SHP77 treated with DMSO at 0.1 percent for 48 hours (cell line): Measurements from ENCODE around the gene CSF2.
"Not testable (repeated sequence)": the region's sequence is repeated elsewhere in the genome, so short reads cannot be mapped to it uniquely, and the experiment has no call there.

Experiments
- DNase-seq: peaks from one replicate; lab custom pipeline; 2025; lab: John Stamatoyannopoulos, UW

Gene CSF2

DNA sequence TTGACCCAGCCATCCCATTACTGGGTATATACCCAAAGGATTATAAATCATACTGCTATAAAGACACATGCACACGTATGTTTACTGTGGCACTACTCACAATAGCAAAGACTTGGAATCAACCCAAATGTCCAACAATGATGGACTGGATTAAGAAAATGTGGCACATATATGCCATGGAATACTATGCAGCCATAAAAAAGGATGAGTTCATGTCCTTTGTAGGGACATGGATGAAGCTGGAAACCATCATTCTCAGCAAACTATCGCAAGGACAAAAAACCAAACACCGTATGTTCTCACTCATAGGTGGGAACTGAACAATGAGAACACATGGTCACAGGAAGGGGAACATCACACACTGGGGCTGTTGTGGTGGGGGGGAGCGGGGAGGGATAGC is 35.4 kb downstream of the CSF2 start:
- DNase-seq = not testable (repeated sequence)

DNA sequence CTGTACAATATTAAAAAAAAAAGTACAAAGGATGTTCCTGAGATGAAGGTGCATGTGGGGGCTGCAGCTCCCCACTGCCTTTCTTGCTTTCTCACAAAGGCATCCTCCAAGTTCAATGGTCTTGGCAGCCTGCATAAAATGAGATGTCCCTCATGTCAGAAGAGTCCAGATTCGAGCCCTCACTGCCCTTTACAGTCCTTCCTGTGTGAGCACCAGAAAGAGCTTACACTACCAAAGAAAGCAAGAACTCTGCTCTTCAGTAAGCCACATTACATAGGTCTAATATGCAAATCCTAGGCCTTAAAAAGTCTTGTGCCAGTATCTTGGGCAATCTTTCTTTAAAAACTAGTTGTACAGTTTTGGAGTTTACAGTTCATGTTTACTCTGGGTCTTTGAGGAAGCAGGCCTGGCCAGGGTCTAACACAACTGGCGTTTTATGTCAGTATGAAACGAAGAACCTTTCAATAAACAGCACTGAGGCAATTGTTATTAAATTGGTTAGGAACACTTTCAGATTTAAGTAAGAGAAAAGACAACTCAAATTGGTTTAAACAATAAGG is 36.0 kb downstream of the CSF2 start:
- no peak for DNase-seq

DNA sequence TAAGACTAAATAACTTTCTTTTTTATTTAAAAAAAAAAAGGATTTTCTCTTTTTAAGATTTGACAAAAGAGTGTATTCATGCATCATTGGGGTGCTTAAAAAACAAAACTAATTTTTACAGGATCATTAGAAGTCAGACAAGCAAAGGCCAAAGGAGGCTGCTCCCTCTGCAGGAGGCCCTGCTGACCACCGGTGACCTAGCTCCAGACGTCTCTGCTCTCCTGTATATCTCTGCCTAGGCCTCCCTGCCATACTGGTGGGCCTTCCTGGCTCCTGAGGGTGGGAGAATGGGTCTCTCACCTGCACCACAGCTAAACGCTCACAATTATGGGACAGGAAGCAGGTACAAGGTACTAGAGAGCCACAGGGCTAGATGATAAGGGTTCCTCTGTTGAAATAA is 36.6 kb downstream of the CSF2 start:
- DNase-seq = no peak

DNA sequence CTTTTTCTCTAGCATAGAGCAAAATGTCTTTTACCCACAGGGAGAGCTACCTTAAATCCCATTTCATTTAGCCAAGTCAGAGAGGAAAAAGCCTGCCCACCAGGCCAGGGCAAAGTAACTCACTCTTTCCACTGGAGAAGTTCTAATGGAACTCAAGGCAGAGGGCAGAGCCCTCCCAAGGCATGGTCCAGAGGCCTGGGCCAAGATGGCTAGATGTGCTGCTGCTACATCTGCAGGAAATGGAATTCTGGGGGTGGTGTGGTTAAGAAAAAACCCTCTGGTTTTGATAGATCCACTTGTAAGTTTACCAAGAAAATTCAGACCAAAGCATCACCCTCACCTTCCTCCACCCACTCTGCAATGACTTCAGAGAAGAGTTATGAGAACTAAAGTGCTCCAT is 37.3 kb downstream of the CSF2 start:
- DNase-seq = no peak

DNA sequence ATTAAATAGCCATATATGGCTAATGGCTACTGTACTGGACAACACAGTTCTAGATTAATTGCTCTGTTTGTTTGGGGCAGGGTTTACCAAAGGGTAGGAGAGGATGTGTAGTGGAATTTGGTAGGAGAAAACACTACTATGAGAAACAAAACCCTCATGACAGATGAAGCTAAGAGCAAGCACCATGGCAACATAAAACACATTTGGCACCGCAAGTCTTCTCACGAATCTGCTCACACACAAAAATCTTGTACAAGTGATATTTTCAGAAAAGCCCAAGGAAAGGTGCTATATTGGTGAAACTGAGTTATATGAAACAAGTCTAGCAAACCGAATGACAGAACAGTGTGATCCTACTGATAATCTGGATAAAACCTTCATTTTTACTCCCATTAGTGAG is 38.5 kb downstream of the CSF2 start:
- DNase-seq = no peak

DNA sequence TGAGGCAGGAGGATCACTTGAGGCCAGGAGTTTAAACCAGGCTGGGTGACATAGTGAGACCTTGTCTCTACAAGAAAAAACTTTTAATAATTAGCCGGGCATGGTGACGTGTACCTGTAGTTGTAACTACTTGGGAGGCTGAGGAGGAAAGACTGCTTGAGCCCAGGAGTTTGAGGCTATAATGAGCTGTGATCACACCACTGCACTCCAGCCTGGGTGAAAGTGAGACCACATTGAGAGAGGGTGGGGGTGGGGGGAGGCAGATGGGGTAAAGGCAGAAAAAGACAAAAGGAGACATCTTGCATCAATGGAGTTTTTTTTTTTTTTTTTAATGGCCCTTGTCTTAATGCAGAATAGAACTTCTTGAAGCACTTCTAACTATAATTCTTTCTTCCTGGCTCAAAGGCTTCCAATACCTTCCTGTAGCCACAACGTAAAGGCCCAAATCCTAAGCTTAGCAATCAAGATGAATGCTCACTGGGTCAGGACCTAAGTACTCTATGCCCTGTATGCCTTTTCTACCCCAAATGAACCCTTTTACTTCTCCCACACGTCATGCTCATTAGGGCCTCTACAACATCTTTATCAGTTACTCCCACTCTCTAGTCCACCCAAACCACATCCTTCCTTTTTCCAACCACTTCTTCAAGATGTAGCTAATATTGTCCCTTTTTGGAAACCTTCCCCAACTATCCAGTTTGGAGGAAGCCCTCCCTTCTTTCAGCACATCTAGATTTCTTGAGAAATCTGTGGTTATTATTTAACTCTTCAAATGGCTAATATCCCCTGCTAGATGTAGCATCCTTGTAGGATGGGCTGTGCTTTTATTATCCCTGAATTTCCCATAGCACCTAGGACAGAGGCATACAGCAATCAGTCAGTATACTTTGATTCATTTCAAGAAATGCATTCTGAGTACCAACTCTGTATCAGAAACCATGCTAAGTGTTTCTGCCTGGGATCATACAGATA is 40.8 kb downstream of the CSF2 start:
- DNase-seq = no peak

DNA sequence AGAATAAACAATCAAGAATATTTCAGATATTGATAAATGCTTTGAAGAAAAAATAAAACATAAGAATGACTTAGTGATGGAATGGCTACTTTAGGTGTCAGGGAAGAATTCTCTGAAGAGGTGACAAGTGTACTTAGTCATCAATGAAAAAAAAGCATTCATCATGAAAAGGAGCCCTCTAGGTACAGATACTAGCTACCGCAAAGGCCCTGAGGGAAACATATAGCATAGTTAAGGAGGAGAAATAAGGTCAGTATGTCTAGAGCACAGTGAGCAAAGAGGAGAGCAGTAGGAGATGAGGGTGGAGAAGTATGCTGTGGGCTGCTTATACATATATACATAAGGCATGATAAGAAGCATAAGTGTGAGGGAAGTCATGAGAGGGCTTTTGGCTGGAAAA is 41.8 kb downstream of the CSF2 start:
- no peak for DNase-seq

DNA sequence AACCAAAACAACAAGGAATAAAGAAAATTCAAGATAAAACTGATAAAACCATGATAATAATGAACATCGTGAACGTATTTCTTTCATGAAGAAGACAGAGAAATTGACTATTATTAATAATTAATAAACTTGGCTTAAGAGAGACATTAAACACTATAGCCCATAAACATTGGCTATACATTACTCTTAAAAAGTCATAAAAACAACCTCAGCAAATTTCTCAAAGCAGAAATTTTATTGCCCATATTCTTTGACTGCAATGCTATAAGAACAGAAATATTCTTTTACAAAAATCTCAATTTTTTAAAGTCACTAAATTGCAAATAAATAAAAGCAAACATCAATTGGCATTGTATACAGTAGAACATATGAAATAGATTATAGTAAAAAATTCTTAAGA is 42.5 kb downstream of the CSF2 start:
- no peak for DNase-seq

DNA sequence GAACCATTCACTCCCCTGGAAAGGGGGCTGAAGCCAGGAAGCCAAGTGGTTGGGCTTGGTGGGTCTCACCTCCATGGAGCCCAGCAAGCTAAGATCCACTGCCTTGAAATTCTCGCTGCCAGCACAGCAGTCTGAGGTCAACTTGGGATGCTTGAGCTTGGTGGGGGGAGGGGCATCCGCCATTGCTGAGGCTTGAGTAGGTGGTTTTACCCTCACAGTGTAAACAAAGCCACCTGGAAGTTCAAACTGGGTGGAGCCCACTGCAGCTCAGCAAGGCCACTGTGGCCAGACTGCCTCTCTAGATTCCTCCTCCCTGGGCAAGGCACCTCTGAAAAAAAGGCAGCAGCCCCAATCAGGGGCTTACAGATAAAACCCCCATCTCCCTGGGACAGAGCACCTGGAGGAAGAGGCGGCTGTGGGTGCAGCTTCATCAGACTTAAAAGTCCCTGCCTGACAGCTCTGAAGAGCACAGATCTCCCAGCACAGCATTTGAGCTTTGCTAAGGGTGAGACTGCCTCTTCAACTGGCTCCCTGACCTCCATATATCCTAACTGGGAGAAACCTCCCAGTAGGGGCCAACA is 43.4 kb downstream of the CSF2 start:
- not testable (repeated sequence) for DNase-seq

DNA sequence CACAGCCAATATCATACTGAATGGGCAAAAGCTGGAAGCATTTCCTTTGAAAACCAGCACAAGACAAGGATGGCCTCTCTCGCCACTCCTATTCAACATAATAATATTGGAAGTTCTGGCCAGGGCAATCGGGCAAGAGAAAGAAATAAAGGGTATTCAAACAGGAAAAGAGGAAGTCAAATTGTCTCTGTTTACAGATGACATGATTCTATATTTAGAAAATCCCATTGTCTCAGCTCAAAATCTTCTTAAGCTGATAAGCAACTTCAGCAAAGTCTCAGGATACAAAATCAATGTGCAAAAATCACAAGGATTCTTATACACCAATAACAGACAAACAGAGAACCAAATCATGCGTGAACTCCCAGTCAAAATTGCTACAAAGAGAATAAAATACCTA is 47.1 kb downstream of the CSF2 start:
- not testable (repeated sequence) for DNase-seq

DNA sequence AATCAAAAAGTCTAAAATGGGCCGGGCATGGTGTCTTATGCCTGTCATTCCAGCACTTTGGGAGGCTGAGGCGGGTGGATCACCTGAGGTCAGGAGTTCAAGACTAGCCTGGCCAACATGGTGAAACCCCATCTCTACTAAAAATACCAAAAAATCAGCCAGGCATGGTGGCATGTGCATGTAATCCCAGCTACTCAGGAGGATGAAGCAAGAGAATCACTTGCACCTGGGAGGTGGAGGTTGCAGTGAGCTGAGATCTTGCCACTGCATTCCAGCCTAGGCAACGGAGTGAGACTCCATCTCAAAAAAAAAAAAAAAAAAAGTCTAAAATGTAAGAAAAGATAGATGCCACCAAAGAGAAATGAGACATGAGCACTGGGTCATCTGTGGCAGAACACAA is 49.4 kb downstream of the CSF2 start:
- not testable (repeated sequence) for DNase-seq

DNA sequence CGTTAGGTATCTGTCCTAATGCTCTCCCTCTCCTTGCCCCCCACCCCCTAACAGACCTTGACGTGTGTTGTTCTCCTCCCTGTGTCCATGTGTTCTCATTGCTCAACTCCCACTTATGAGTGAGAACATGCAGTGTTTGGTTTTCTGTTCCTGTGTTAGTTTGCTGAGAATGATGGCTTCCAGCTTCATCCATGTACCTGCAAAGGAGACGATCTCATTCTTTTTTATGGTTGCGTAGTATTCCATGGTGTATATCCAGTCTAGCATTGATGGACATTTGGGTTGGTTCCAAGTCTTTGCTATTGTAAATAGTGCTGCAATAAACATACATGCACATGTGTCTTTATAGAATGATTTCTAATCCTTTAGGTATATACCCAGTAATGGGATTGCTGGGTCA is 50.0 kb downstream of the CSF2 start:
- not testable (repeated sequence) for DNase-seq
